HG03378 (cell line): ENCODE results near the gene ZNF726.
"Not testable (repeated sequence)": the region's sequence is repeated elsewhere in the genome, so short reads cannot be mapped to it uniquely, and the experiment has no call there.

ENCODE experiments used
- ATAC-seq: cut with Tn5 transposase; IDR thresholded peaks from one replicate; pipeline ENCODE4 v1.9.1; 2021; ENCODE audit warnings: mild to moderate bottlenecking, moderate library complexity; ENCODE audit not compliant: unreplicated experiment

ZNF726 gene

GRCh38 chr19:23943411-23943810 is 28.7 kb downstream of the ZNF726 start:
- ATAC-seq = no peak

- ATAC-seq = no peak
Observed at GRCh38 chr19:23946569-23946968, 31.9 kb downstream of the ZNF726 start.

- ATAC-seq = no peak
Observed at GRCh38 chr19:23949611-23950010, 34.9 kb downstream of the ZNF726 start.

GRCh38 chr19:23956051-23956450 is 41.4 kb downstream of the ZNF726 start:
- ATAC-seq = no peak

- no peak for ATAC-seq
Observed at GRCh38 chr19:23957660-23958281, 43.1 kb downstream of the ZNF726 start.

GRCh38 chr19:23963396-23963795 is 48.7 kb downstream of the ZNF726 start:
- ATAC-seq = not testable (repeated sequence)

- not testable (repeated sequence) for ATAC-seq
Observed at GRCh38 chr19:23963881-23964280, 49.2 kb downstream of the ZNF726 start.

GRCh38 chr19:23964334-23964733 is 49.6 kb downstream of the ZNF726 start:
- not testable (repeated sequence) for ATAC-seq

GRCh38 chr19:23969630-23970029 is 54.9 kb downstream of the ZNF726 start:
- ATAC-seq = no peak

GRCh38 chr19:23971598-23971997 is 56.9 kb downstream of the ZNF726 start:
- no peak for ATAC-seq

GRCh38 chr19:23972161-23972560 is 57.5 kb downstream of the ZNF726 start:
- no peak for ATAC-seq

GRCh38 chr19:23974941-23975340 is 60.3 kb downstream of the ZNF726 start:
- ATAC-seq = no peak

- not testable (repeated sequence) for ATAC-seq
Observed at GRCh38 chr19:23976631-23977030, 61.9 kb downstream of the ZNF726 start.

GRCh38 chr19:23977256-23977655 is 62.6 kb downstream of the ZNF726 start:
- ATAC-seq = not testable (repeated sequence)

- ATAC-seq = no peak
Observed at GRCh38 chr19:23978068-23978467, 63.4 kb downstream of the ZNF726 start.

- no peak for ATAC-seq
Observed at GRCh38 chr19:23980805-23981204, 66.1 kb downstream of the ZNF726 start.

GRCh38 chr19:23981863-23982262 is 67.2 kb downstream of the ZNF726 start:
- ATAC-seq = no peak

GRCh38 chr19:23983406-23983805 is 68.7 kb downstream of the ZNF726 start:
- no peak for ATAC-seq
